Fibroblast of skin of scalp (primary cell): Measurements from ENCODE around the gene SLC30A1.
"Not testable (repeated sequence)": the region's sequence is repeated elsewhere in the genome, so short reads cannot be mapped to it uniquely, and the experiment has no call there.

Source experiments
- DNase-seq: peaks from one replicate; pipeline ENCODE4 v3.0.0-alpha.2; 2013

The SLC30A1 gene

DNA sequence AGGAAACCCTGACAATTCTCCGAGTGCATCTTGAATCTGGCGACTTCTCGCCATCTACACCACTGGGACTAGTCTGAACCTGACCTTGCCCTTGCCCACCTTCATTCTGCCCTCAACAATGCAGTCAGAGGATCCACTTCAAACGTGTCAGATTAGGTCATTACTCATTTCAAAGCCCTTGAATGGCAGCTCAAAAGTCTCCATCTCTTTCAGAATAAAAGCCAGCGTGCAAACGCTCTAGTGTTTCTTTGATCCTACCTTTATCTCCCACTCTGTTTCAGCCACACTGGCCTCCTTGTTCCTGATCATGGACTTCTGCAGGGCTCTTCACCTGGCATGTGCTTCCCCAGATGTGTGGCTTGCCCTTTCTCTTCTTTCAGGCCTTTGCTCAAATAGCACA, 31.3 kb downstream of the SLC30A1 start:
- no peak for DNase-seq

DNA sequence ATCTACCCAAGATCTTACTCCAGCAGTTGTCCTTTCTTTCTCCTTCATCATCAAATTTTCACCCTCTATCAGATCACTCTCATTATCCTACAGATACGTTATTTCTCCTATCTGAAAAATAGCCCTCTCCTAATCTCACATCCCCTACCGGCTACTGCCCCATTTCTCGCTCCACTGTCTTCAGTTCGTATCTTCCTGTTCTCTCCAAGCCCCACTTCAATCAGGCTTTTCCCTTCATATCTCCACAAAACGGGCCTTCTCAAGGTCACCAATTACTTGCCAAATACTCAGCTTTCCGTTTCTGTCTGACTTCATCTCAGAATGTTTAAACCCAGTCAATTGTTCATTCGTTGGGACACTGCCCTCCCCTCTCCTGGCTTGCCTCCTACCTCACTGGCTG, 32.4 kb downstream of the SLC30A1 start:
- DNase-seq = no peak

DNA sequence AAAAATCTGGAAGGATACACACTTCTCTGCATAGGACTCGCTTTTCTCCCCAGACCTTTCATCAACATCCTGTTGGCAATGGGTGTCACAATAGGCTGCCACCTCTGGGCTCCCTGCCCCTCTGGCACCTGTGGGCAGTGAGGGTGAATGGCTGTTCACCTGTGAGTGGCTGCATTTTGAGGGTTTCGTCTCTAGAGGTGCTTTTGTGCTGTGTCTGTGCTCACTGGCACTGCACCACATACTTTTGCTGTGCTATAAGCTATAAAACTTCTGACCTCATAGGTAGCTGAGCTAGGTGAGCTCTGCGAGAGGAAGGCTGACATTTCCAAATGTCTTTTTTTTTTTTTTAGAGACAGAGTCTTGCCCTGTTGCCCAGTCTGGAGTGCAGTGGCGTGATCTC, 35.9 kb downstream of the SLC30A1 start:
- DNase-seq = no peak

GRCh38 chr1:211541720-211542477, 37.1 kb downstream of the SLC30A1 start:
- no peak for DNase-seq

GRCh38 chr1:211541278-211541677, 37.7 kb downstream of the SLC30A1 start:
- no peak for DNase-seq

- not testable (repeated sequence) for DNase-seq
Measured at GRCh38 chr1:211540824-211541223, 38.1 kb downstream of the SLC30A1 start.

DNA sequence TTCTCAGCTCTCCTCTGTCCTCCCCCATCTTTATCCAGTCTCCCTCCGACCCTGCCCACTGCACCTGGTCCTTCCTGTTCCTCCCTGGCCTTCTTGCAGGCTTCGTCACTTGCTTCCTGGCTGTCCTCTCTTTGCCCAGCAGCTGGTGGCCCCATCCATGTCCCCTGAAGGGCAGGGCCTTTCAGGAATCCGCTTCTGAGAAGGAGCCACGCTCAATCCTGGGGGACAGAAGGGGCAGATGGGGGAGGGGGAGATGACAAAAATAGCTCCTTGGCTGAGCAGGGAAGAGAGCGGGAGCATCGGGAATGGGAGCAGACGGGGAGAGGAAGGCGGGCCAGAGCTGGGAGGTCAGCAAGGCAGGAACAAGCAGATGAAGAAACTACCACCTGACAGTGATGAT, 40.7 kb downstream of the SLC30A1 start:
- no peak for DNase-seq

GRCh38 chr1:211537253-211537652, 41.7 kb downstream of the SLC30A1 start:
- no peak for DNase-seq

DNA sequence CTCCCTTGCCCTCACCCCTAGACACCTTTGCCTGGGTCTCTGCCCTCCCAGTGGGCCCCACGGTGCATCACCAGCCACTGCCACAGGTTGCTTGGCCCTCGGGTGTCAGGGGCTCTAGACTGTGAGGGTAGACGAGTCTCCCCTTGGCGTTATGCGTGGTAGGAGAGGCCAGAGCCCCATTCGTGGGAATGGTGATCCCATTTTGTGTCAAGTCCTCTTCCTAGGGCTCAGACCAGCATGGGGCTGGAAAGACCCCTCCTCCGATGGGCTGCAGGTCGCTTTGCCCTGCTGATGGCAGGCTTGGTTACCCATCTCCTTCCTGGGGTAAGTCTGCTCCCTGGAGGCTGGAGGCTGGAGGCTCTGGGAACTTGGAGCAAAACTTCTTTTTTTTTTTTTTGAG, 42.4 kb downstream of the SLC30A1 start:
- no peak for DNase-seq

GRCh38 chr1:211535346-211535745, 43.6 kb downstream of the SLC30A1 start:
- DNase-seq = no peak

- DNase-seq = no peak
Measured at GRCh38 chr1:211534545-211535291, 44.2 kb downstream of the SLC30A1 start.

GRCh38 chr1:211532088-211532444, 46.9 kb downstream of the SLC30A1 start:
- DNase-seq = no peak

- DNase-seq = no peak
Measured at GRCh38 chr1:211531194-211532087, 47.5 kb downstream of the SLC30A1 start.

- DNase-seq = no peak
Measured at GRCh38 chr1:211530102-211530501, 48.9 kb downstream of the SLC30A1 start.

DNA sequence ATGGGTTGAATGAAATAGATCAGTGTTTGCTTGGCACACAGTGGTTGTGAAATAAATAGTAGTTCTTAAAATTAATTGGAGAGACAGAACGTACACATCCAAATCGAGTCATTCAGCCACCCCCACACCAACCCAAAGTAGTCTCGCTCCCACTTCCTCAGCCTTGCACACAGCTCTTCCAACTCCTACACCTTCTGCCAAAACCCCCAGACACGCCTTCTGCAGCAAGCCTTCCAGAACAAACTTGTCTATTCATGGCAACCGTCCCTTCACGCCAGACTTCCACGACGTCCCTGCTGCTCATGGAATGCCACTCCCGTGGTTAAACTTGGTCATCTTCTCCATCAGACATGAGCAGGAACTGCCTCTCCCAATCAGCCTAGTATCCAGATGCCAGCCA, 49.5 kb downstream of the SLC30A1 start:
- no peak for DNase-seq

DNA sequence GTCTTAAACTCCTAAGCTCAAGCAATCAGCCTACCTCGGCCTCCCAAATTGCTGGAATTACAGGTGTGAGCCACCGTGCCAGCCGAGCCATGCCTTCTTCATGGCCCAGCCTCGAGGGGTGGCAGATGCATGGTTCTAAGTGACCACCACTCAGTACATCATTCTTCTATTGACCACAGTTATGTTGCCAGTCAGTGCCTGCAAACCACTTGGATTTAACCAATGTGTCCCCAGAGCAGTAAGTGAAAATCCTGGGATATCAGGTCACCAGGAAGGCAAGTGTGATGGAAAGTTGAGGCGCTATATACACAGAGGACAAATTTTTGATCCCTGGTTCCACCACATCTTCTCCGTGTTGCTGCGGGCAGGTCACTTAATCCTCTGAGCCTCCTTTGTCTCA, 50.0 kb downstream of the SLC30A1 start:
- no peak for DNase-seq

DNA sequence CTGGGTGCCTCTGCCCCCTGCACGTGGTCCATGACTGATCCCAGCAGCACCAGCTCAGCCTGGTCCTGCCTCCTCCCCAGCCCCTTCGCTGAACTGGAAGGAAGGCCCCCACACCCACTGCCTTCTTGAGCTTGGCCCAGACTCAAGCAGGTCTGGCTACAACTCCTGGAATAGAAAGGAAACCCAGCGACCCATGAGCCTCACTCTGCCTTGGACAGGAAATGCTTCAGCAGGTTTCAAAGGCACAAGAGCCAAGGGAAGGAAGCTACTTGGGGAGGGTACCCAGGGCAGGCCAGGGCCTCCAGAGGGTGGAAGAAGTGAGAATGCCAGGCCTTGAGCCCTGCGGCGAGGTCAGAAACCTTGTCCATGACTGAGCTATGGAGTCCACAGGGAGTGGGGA, 51.1 kb downstream of the SLC30A1 start:
- no peak for DNase-seq

GRCh38 chr1:211527006-211527405, 52.0 kb downstream of the SLC30A1 start:
- no peak for DNase-seq

- DNase-seq = no peak
Measured at GRCh38 chr1:211526101-211526500, 52.9 kb downstream of the SLC30A1 start.

DNA sequence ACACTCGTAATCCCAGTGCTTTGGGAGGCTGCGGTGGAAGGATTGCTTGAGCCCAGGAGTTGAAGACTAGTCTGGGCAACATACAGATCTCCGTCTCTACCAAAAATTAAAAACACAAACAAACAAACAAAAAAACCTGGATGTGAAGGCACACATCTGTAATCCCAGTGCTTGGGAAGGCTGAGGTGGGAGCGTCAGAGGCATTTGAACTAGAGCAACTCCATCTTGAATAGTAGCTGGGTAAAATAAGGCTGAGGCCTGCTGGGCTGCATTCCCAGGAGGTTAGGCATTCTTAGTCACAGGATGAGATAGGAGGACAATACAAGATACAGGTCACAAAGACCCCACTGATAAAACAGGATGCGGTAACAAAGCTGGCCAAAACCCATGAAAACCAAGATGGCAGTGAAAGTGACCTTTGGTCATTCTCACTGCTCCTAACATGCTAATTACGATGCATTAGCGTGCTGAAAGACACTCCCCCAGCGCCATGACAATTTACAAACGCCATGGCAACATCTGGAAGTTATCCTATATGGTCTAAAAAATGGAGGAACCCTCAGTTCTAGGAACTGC, 53.8 kb downstream of the SLC30A1 start:
- DNase-seq = no peak

- DNase-seq = no peak
Measured at GRCh38 chr1:211524521-211524920, 54.4 kb downstream of the SLC30A1 start.

- DNase-seq = no peak
Measured at GRCh38 chr1:211522804-211523203, 56.2 kb downstream of the SLC30A1 start.
